Smooth muscle cell (in vitro differentiated cells): ENCODE data around the gene HSD3B1. TPM values are rescaled to one million over a fixed set of nuclear protein-coding genes. Genes with fewer than 3 reads are reported as not detected.

Source experiments
- DNase-seq: peaks from one replicate; lab custom pipeline; 2025; ENCODE audit not compliant: unreplicated experiment; lab: John Stamatoyannopoulos, UW
- H2AFZ ChIP-seq: fragments of 200-600 bp; sonication (generic); 2 replicates; pipeline ENCODE4 v1.6.0; 2016; ENCODE audit warnings: antibody characterized with exemption, low read depth, mild to moderate bottlenecking
- H3F3A ChIP-seq: fragments of 200-600 bp; sonication (generic); 2 replicates; pipeline ENCODE4 v1.6.0; 2017; ENCODE audit warnings: antibody characterized with exemption, low read depth
- H3K27ac ChIP-seq: fragments of 200-600 bp; sonication (generic); 2 replicates; pipeline ENCODE4 v1.5.1; 2016; ENCODE audit warnings: low read depth, mild to moderate bottlenecking
- H3K27me3 ChIP-seq: fragments of 200-600 bp; sonication (generic); 2 replicates; pipeline ENCODE4 v1.6.1; 2016; ENCODE audit warnings: low read depth, mild to moderate bottlenecking
- H3K36me3 ChIP-seq: fragments of 200-600 bp; sonication (generic); 2 replicates; pipeline ENCODE4 v1.5.1; 2016; ENCODE audit warnings: low read depth
- H3K4me1 ChIP-seq: fragments of 200-600 bp; sonication (generic); 2 replicates; pipeline ENCODE4 v1.5.1; 2016; ENCODE audit warnings: low read depth
- H3K4me2 ChIP-seq: fragments of 200-600 bp; sonication (generic); 2 replicates; pipeline ENCODE4 v1.6.0; 2016; ENCODE audit warnings: mild to moderate bottlenecking
- H3K4me3 ChIP-seq: fragments of 200-600 bp; sonication (generic); 2 replicates; pipeline ENCODE4 v1.5.1; 2016; ENCODE audit warnings: mild to moderate bottlenecking
- H3K79me2 ChIP-seq: fragments of 200-600 bp; sonication (generic); 2 replicates; pipeline ENCODE4 v1.6.0; 2016; ENCODE audit warnings: low read depth, mild to moderate bottlenecking
- H3K9ac ChIP-seq: fragments of 200-600 bp; sonication (generic); 2 replicates; pipeline ENCODE4 v1.6.0; 2016; ENCODE audit warnings: low read depth
- H3K9me3 ChIP-seq: fragments of 200-600 bp; sonication (generic); replicated peaks from 2 replicates; pipeline ENCODE4 v1.5.1; 2016; ENCODE audit warnings: low read depth
- H4K20me1 ChIP-seq: fragments of 200-600 bp; sonication (generic); 2 replicates; pipeline ENCODE4 v1.6.0; 2016; ENCODE audit warnings: low read depth
- WGBS: methylation state at CpG from one replicate; pipeline ENCODE4 v1.1.7; 2016; ENCODE audit warnings: low lambda C conversion rate; 5-methylcytosine and 5-hydroxymethylcytosine counted together
- polyA plus RNA-seq: library from polyadenylated mRNA; unstranded; fragments of >200 nt; fragmentation: Nextera tagmentation; extraction: Ambion mirVana; gene quantifications from 2 replicates; pipeline ENCODE4 v1.2.1, GENCODE V29; 2016
- total RNA-seq: library from RNA; depleted of rRNA; stranded (reverse); fragments of >200 nt; gene quantifications from 2 replicates; pipeline ENCODE4 v1.2.3, GENCODE V29; 2014
- TF ChIP-seq, protein P1 (sequence below): fragments of 200-600 bp; sonication (generic); IDR thresholded peaks from 2 replicates; pipeline ENCODE4 v1.5.1; 2017; ENCODE audit warnings: borderline replicate concordance, mild to moderate bottlenecking, antibody characterized with exemption; ENCODE audit not compliant: insufficient read depth, poor library complexity, severe bottlenecking

Gene HSD3B1
- total RNA-seq: 1.7 and 2.9 TPM in 2 replicates
- 1.8 and 4.8 TPM in 2 replicates for polyA plus RNA-seq

DNA sequence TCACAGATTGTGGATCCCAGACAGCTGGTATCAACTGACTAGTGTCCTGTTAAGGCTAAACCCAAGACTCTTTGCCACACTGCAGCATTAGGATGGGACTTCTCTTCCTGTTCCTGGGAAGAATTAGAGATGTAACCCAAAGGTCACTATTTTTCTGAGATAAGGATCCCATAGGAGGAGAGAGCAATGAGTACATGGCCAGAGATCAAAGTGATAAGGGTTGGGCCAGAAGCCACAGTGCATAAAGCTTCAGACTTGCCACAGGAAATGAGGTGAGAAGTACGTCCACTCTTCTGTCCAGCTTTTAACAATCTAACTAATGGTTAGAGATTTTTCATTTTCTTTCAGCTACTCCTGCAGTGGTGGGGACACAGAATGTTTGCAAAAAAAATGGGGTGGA is at the start of gene HSD3B1:
Gene HSD3B1 (plus strand): TSS at position 270 of the 400 bp plus-strand sequence. CDS start 267 bp downstream, outside the sequence.
- H3K27ac ChIP-seq: no peak within 1 kb of the TSS
- H3K4me3 ChIP-seq: no peak within 1 kb of the TSS
- no peaks in the 10 kb centered on the region for H3F3A ChIP-seq
- H3K27me3 ChIP-seq: no peaks in the 10 kb centered on the region
- H4K20me1 ChIP-seq: no peaks in the 10 kb centered on the region
- 77% methylated on average over 1 of the region's 1 CpG for WGBS
- H3K4me2 ChIP-seq: no peak within 1 kb of the TSS
- no peaks in the 10 kb centered on the region for H3K79me2 ChIP-seq
- H3K9ac ChIP-seq: no peak within 1 kb of the TSS
- DNase-seq: no peak
- H3K9me3 ChIP-seq: no peaks in the 10 kb centered on the region
- H3K4me1 ChIP-seq: no peaks in the 10 kb centered on the region
- H3K36me3 ChIP-seq: no peaks in the 10 kb centered on the region
- TF ChIP-seq, protein P1, sequence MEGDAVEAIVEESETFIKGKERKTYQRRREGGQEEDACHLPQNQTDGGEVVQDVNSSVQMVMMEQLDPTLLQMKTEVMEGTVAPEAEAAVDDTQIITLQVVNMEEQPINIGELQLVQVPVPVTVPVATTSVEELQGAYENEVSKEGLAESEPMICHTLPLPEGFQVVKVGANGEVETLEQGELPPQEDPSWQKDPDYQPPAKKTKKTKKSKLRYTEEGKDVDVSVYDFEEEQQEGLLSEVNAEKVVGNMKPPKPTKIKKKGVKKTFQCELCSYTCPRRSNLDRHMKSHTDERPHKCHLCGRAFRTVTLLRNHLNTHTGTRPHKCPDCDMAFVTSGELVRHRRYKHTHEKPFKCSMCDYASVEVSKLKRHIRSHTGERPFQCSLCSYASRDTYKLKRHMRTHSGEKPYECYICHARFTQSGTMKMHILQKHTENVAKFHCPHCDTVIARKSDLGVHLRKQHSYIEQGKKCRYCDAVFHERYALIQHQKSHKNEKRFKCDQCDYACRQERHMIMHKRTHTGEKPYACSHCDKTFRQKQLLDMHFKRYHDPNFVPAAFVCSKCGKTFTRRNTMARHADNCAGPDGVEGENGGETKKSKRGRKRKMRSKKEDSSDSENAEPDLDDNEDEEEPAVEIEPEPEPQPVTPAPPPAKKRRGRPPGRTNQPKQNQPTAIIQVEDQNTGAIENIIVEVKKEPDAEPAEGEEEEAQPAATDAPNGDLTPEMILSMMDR: no peak
- H2AFZ ChIP-seq: no peak within 1 kb of the TSS

- TF ChIP-seq, protein P1: no peak
- H3K36me3 ChIP-seq: no peaks in the 10 kb centered on the region
- H3F3A ChIP-seq: no peaks in the 10 kb centered on the region
- no peaks in the 10 kb centered on the region for H3K79me2 ChIP-seq
- H3K9me3 ChIP-seq: no peaks in the 10 kb centered on the region
- H3K27ac ChIP-seq: no peak overlapping the region
- no peak overlapping the region for H2AFZ ChIP-seq
- 65% methylated on average over 2 of the region's 2 CpGs for WGBS
- no peaks in the 10 kb centered on the region for H4K20me1 ChIP-seq
- H3K27me3 ChIP-seq: no peaks in the 10 kb centered on the region
- H3K9ac ChIP-seq: no peak overlapping the region
- DNase-seq: no peak
- H3K4me1 ChIP-seq: no peaks in the 10 kb centered on the region
- H3K4me3 ChIP-seq: no peak overlapping the region
- no peak overlapping the region for H3K4me2 ChIP-seq
These were observed 44.0 kb upstream of the HSD3B1 start for GRCh38 chr1:119462964-119463363.

- H4K20me1 ChIP-seq: no peaks in the 10 kb centered on the region
- 86% methylated on average over 2 of the region's 2 CpGs for WGBS
- H3F3A ChIP-seq: no peaks in the 10 kb centered on the region
- H3K9ac ChIP-seq: no peak overlapping the region
- TF ChIP-seq, protein P1: no peak
- no peak overlapping the region for H2AFZ ChIP-seq
- no peaks in the 10 kb centered on the region for H3K79me2 ChIP-seq
- H3K4me1 ChIP-seq: no peaks in the 10 kb centered on the region
- no peaks in the 10 kb centered on the region for H3K36me3 ChIP-seq
- H3K27ac ChIP-seq: no peak overlapping the region
- no peak overlapping the region for H3K4me2 ChIP-seq
- no peaks in the 10 kb centered on the region for H3K9me3 ChIP-seq
- no peaks in the 10 kb centered on the region for H3K27me3 ChIP-seq
- no peak overlapping the region for H3K4me3 ChIP-seq
- no peak for DNase-seq
These were observed 43.4 kb upstream of the HSD3B1 start for GRCh38 chr1:119463569-119463968.

GRCh38 chr1:119466445-119466844 is 40.6 kb upstream of the HSD3B1 start:
- no peaks in the 10 kb centered on the region for H3K4me1 ChIP-seq
- no peaks in the 10 kb centered on the region for H3F3A ChIP-seq
- H4K20me1 ChIP-seq: no peaks in the 10 kb centered on the region
- no peak for DNase-seq
- no peaks in the 10 kb centered on the region for H3K79me2 ChIP-seq
- H3K4me3 ChIP-seq: no peak overlapping the region
- H3K4me2 ChIP-seq: no peak overlapping the region
- H2AFZ ChIP-seq: no peak overlapping the region
- TF ChIP-seq, protein P1: no peak
- no peak overlapping the region for H3K27ac ChIP-seq
- 29% methylated on average over 2 of the region's 2 CpGs for WGBS
- H3K9ac ChIP-seq: no peak overlapping the region
- H3K36me3 ChIP-seq: no peaks in the 10 kb centered on the region
- H3K27me3 ChIP-seq: peaks cover 5% of the 10 kb centered on the region
- no peaks in the 10 kb centered on the region for H3K9me3 ChIP-seq
